PC-3 (cell line): ENCODE results near the gene MTIF3. TPM values are rescaled to one million over a fixed set of nuclear protein-coding genes. Genes with fewer than 3 reads are reported as not detected.

ENCODE experiments used
- ATAC-seq: fragments of 200-7000 bp; cut with Tn5 transposase; 2 replicates; pipeline ENCODE4 v1.9.1; 2020; ENCODE audit warnings: mild to moderate bottlenecking, moderate library complexity
- BruUV-seq: library from RNA; stranded (reverse); fragments of 400-500 nt; replicated peaks from 2 replicates; lab custom pipeline; 2021; lab: Mats Ljungman, UMichigan
- CTCF ChIA-PET: fragments of 300-600 bp; sonication (Branson Sonifier 250); formaldehyde crosslinking; loops from one replicate; lab custom pipeline; 2022; ENCODE audit warnings: antibody characterized with exemption; lab: Charles Lee
- POLR2A ChIA-PET: fragments of 300-600 bp; sonication (Branson Sonifier 250); formaldehyde crosslinking; loops from one replicate; lab custom pipeline; 2022; ENCODE audit warnings: antibody characterized with exemption; ENCODE audit not compliant: unreplicated experiment; lab: Charles Lee
- DNase-seq: peaks from one replicate; pipeline ENCODE4 v3.0.0-alpha.2; 2015
- H2AFZ ChIP-seq: fragments of 300-600 bp; sonication (generic); 2 replicates; pipeline ENCODE4 v1.6.0; 2016; ENCODE audit warnings: antibody characterized with exemption, low read length
- H3F3A ChIP-seq: fragments of 300-600 bp; sonication (generic); one replicate; pipeline ENCODE4 v1.6.0; 2017; ENCODE audit warnings: antibody characterized with exemption, low read length, control low read depth, mild to moderate bottlenecking; ENCODE audit not compliant: unreplicated experiment
- H3K27ac ChIP-seq: fragments of 300-600 bp; sonication (generic); 2 replicates; pipeline ENCODE4 v1.5.1; 2016; ENCODE audit warnings: mild to moderate bottlenecking, low read length
- H3K27me3 ChIP-seq: fragments of 300-600 bp; sonication (generic); 2 replicates; pipeline ENCODE4 v1.6.1; 2016; ENCODE audit warnings: low read length, mixed read lengths
- H3K36me3 ChIP-seq: fragments of 300-600 bp; sonication (generic); 2 replicates; pipeline ENCODE4 v1.6.1; 2016; ENCODE audit warnings: low read depth, mixed run types, low read length, mixed read lengths
- H3K4me1 ChIP-seq: fragments of 300-600 bp; sonication (generic); 2 replicates; pipeline ENCODE4 v1.5.1; 2016; ENCODE audit warnings: low read length; ENCODE audit not compliant: insufficient read depth
- H3K4me2 ChIP-seq: fragments of 300-600 bp; sonication (generic); 2 replicates; pipeline ENCODE4 v1.6.0; 2016; ENCODE audit warnings: low read length
- H3K4me3 ChIP-seq: fragments of 300-600 bp; sonication (generic); 2 replicates; pipeline ENCODE4 v1.5.1; 2016; ENCODE audit warnings: mild to moderate bottlenecking, low read length, mixed read lengths
- H3K79me2 ChIP-seq: fragments of 300-600 bp; sonication (generic); 2 replicates; pipeline ENCODE4 v1.6.1; 2017; ENCODE audit warnings: low read length, mixed read lengths
- H3K9ac ChIP-seq: fragments of 300-600 bp; sonication (generic); 2 replicates; pipeline ENCODE4 v1.6.0; 2016; ENCODE audit warnings: mild to moderate bottlenecking, low read length
- H3K9me2 ChIP-seq: fragments of 300-600 bp; sonication (generic); replicated peaks from 2 replicates; pipeline ENCODE4 v1.6.1; 2016; ENCODE audit warnings: mixed run types, low read length, mixed read lengths
- H3K9me3 ChIP-seq: fragments of 300-600 bp; sonication (generic); 2 replicates; pipeline ENCODE4 v1.6.1; 2016; ENCODE audit warnings: low read length, mixed read lengths
- H4K20me1 ChIP-seq: fragments of 300-600 bp; sonication (generic); 2 replicates; pipeline ENCODE4 v1.6.1; 2016; ENCODE audit warnings: low read length, mixed read lengths
- EZH2 ChIP-seq: fragments of 300-600 bp; sonication (generic); IDR thresholded peaks from one replicate; pipeline ENCODE4 v1.6.1; 2017; ENCODE audit warnings: antibody characterized with exemption, mild to moderate bottlenecking, low read length; ENCODE audit not compliant: unreplicated experiment
- EZH2phosphoT487 ChIP-seq: fragments of 300-600 bp; sonication (generic); IDR thresholded peaks from 2 replicates; pipeline ENCODE4 v1.6.1; 2018; ENCODE audit warnings: mild to moderate bottlenecking, antibody characterized with exemption, low read length, borderline replicate concordance
- intact Hi-C: fragments of 100-400 bp; cut with micrococcal nuclease; formaldehyde crosslinking; loops from 2 replicates; pipeline ENCODE4 v1.9.0; 2023
- total RNA-seq: library from RNA; depleted of rRNA; stranded (reverse); fragments of >200 nt; gene quantifications from 2 replicates; pipeline ENCODE4 v1.2.3, GENCODE V29; 2014
- TF ChIP-seq, protein P1 (sequence below): fragments of 300-600 bp; sonication (generic); conservative IDR thresholded peaks from 2 replicates; pipeline ENCODE4 v1.5.1; 2017; ENCODE audit warnings: antibody characterized with exemption, low read depth, mild to moderate bottlenecking, low read length

Gene MTIF3
- total RNA-seq, 1 experiment from 2014 or later = 43.9 TPM

GRCh38 chr13:27423333-27423732, 27.0 kb downstream of the MTIF3 start:
- Histone ChIP-seq H3K9me2 (no peaks in the 10 kb centered on the region), H3K27ac (no peak overlapping the region), H3K9ac (no peak overlapping the region), H3F3A (peaks cover 6% of the 10 kb centered on the region), H3K27me3 (no peaks in the 10 kb centered on the region), H3K4me1 (peaks cover 37% of the 10 kb centered on the region), H3K9me3 (no peaks in the 10 kb centered on the region), H3K36me3 (peaks cover 4% of the 10 kb centered on the region; the same call in 1 of the 2 replicates), H3K4me3 (no peak overlapping the region), H4K20me1 (no peaks in the 10 kb centered on the region), H3K4me2 (no peak overlapping the region), H3K79me2 (peaks cover 37% of the 10 kb centered on the region), H2AFZ (no peak overlapping the region)
- ATAC-seq (no peak), DNase-seq (no peak)
- TF ChIP-seq EZH2 (no peak), EZH2phosphoT487 (no peak)
- TF ChIP-seq, protein P1, sequence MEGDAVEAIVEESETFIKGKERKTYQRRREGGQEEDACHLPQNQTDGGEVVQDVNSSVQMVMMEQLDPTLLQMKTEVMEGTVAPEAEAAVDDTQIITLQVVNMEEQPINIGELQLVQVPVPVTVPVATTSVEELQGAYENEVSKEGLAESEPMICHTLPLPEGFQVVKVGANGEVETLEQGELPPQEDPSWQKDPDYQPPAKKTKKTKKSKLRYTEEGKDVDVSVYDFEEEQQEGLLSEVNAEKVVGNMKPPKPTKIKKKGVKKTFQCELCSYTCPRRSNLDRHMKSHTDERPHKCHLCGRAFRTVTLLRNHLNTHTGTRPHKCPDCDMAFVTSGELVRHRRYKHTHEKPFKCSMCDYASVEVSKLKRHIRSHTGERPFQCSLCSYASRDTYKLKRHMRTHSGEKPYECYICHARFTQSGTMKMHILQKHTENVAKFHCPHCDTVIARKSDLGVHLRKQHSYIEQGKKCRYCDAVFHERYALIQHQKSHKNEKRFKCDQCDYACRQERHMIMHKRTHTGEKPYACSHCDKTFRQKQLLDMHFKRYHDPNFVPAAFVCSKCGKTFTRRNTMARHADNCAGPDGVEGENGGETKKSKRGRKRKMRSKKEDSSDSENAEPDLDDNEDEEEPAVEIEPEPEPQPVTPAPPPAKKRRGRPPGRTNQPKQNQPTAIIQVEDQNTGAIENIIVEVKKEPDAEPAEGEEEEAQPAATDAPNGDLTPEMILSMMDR = no peak
- no TSS peak for BruUV-seq
- ChIA-PET CTCF (no interaction called here), POLR2A (no interaction called here)
- intact Hi-C loops = no loop called here

DNA sequence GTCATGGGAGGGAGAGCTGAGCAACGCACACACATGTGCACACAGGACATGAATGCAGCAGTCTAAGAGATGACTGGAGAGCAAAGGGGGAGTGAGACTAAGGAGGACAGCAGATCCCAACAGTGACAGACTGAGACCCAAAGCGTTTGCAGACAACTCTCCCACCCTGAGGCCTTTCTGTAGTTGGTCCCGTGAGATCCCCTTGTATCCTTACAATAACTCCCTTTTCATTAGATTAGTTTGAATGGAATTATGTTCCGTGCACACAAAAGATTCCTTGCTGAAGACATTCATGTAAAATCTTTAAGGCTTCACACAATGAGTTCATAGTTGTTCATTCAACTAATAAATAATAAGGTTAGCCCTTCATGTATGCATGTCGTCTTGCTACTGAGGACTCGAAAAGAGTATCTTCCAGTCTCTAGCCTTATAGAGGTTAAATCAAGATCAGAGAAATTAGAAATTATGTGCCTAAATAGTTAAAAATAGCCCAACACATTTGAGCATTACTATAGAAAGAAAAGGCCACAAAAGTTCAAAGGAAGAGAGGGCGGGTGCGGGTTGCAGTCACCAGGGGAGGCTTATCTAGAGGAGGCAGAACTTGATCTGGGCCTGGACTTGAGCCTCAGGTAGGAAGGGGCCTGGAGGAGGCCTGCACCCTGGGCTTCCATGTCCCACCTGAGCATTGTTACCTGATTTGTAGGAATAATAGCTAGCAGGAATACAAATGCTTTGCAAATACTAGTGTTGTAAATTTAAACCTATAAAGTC, 29.1 kb downstream of the MTIF3 start:
- BruUV-seq = no TSS peak
- no peaks in the 10 kb centered on the region for H4K20me1 ChIP-seq
- intact Hi-C loops = no loop called here

More for the DNA sequence above, 29.1 kb downstream of the MTIF3 start:
- H3K79me2 ChIP-seq = peaks cover 16% of the 10 kb centered on the region
- no peaks in the 10 kb centered on the region for H3K27me3 ChIP-seq
- no peaks in the 10 kb centered on the region for H3K9me3 ChIP-seq
- H3K9ac ChIP-seq = no peak overlapping the region
- TF ChIP-seq, protein P1 = no peak
- TF ChIP-seq EZH2 (no peak), EZH2phosphoT487 (no peak)
- no peak overlapping the region for H2AFZ ChIP-seq
- H3K9me2 ChIP-seq = no peaks in the 10 kb centered on the region
- peaks cover 3% of the 10 kb centered on the region for H3F3A ChIP-seq
- no peak for ATAC-seq
- H3K27ac ChIP-seq = no peak overlapping the region
- peaks cover 19% of the 10 kb centered on the region for H3K4me1 ChIP-seq
- no peak overlapping the region for H3K4me2 ChIP-seq
- ChIA-PET POLR2A (no interaction called here), CTCF (no interaction called here)
- H3K36me3 ChIP-seq = no peaks in the 10 kb centered on the region
- H3K4me3 ChIP-seq = no peak overlapping the region
- DNase-seq = no peak
